Peyer's patch (tissue), 4 donors: Measurements from ENCODE around the gene ADAMTS16.

ENCODE experiments used
- POLR2A ChIP-seq, 2 donors: fragments of 450-650 bp; IDR thresholded peaks; one replicate each; pipeline ENCODE4 v1.5.1; 2017; ENCODE audit warnings: antibody characterized with exemption in 2 of 2, mild to moderate bottlenecking in 2 of 2, moderate library complexity in 2 of 2
- TF ChIP-seq, protein P1 (sequence below), 6 experiments: fragments of 450-650 bp in 4 of 6; fragments of 200-600 bp in 2 of 6; sonication (generic) in 1 of 6; IDR thresholded peaks; one replicate each; pipeline ENCODE4 v1.5.1; 2017 to 2019; ENCODE audit warnings: antibody characterized with exemption in 6 of 6, mild to moderate bottlenecking in 3 of 6, moderate library complexity in 1 of 6

DNA sequence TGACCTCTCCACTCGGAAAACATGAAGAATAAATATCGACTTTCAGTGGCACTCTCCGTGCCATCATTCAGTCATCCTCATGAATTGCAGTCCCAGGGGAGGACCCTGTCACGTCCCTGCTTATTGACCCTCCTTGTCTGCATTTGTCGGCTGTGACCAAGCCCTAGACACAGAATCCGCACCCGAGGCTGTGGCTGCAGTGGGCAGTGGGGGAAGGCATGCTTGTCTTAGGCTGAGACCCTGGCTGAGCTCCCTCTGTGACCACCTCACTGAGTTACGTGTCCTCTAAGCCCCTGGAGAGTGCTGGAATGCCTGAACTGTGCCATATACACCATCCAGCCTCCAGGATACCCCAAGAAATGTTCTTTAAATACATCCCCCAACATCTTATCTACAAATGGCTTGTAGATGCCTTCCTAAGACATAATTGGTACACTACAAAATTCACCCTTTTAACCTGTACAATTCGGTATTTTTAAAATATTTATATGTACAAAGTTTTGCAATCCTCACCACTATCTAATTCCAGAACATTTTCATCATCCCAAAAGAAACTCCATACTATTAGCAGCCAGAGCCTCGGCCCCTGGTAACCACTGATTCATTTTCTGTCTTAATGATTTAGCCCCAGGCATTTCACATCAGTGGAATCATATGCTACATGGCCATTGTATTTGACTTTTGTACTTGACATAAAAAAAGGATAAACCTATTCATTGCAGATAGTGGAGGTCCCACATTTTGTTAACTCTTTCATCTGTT lies 201.6 kb downstream of the ADAMTS16 start:
- TF ChIP-seq, protein P1, sequence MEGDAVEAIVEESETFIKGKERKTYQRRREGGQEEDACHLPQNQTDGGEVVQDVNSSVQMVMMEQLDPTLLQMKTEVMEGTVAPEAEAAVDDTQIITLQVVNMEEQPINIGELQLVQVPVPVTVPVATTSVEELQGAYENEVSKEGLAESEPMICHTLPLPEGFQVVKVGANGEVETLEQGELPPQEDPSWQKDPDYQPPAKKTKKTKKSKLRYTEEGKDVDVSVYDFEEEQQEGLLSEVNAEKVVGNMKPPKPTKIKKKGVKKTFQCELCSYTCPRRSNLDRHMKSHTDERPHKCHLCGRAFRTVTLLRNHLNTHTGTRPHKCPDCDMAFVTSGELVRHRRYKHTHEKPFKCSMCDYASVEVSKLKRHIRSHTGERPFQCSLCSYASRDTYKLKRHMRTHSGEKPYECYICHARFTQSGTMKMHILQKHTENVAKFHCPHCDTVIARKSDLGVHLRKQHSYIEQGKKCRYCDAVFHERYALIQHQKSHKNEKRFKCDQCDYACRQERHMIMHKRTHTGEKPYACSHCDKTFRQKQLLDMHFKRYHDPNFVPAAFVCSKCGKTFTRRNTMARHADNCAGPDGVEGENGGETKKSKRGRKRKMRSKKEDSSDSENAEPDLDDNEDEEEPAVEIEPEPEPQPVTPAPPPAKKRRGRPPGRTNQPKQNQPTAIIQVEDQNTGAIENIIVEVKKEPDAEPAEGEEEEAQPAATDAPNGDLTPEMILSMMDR (IDR thresholded peaks at IDR 0.05) = no peak
- TF ChIP-seq POLR2A (IDR thresholded peaks at IDR 0.05) = no peak
